ENCODE data around the gene HM13. TPM values are rescaled to one million over a fixed set of nuclear protein-coding genes. Genes with fewer than 3 reads are reported as not detected.
"Not testable (repeated sequence)": the region's sequence is repeated elsewhere in the genome, so short reads cannot be mapped to it uniquely, and the experiment has no call there.

Gene HM13
- 46.7 TPM for total RNA-seq
- long read RNA-seq, transcript HM13-202 (12 exons, 1,606 nt), result major isoform, 23 of 64 reads
- long read RNA-seq, transcript HM13-201 (13 exons, 1,809 nt), result minor isoform, 21 of 64 reads
- long read RNA-seq, partial matches to known transcripts, result 5 of 64 reads
- long read RNA-seq, other reads (novel, unspliced or antisense), result 12 of 64 reads

GRCh38 chr20:31514154-31515071 is at the start of gene HM13:
HM13 (plus strand) TSS chr20:31514442; CDS start chr20:31514552, 110 bp downstream.
- ATAC-seq (peak; percentile 97), DNase-seq (ENCODE audit: missing footprints) (peak; percentile 97)
- intact Hi-C loops (cut with DNase I), result no loop called here

GRCh38 chr20:31470946-31471345 is 43.3 kb upstream of the HM13 start:
- intact Hi-C loops (cut with DNase I); DNase-seq (ENCODE audit: missing footprints); ATAC-seq: not testable (repeated sequence)

- DNase-seq (ENCODE audit: missing footprints) (no peak), ATAC-seq (peak; percentile 44)
- intact Hi-C loops (cut with DNase I), result no loop called here
Observed at GRCh38 chr20:31472395-31473330, 41.6 kb upstream of the HM13 start.

GRCh38 chr20:31473331-31474096 is 40.7 kb upstream of the HM13 start:
- ATAC-seq, result no peak
- intact Hi-C loops (cut with DNase I), result no loop called here
- DNase-seq (ENCODE audit: missing footprints), result no peak

GRCh38 chr20:31474097-31474436 is 40.2 kb upstream of the HM13 start:
- DNase-seq (ENCODE audit: missing footprints) (no peak), ATAC-seq (no peak)
- intact Hi-C loops (cut with DNase I), result no loop called here

- DNase-seq (ENCODE audit: missing footprints) (peak; percentile 82), ATAC-seq (peak; percentile 93)
- intact Hi-C loops (cut with DNase I), result no loop called here
Observed at GRCh38 chr20:31474758-31475427, 39.3 kb upstream of the HM13 start, which contains the start of the genes DEFB124 and REM1. DEFB124 (minus strand) TSS chr20:31475127; CDS start chr20:31473013, 2,114 bp downstream. REM1 (plus strand) TSS chr20:31475288; CDS start chr20:31476446, 1,158 bp downstream.

GRCh38 chr20:31475472-31476293 is 38.6 kb upstream of the HM13 start:
- peak; percentile 24 for ATAC-seq
- DNase-seq (ENCODE audit: missing footprints), result no peak
- intact Hi-C loops (cut with DNase I), result no loop called here

- ATAC-seq, result no peak
- intact Hi-C loops (cut with DNase I), result no loop called here
- DNase-seq (ENCODE audit: missing footprints), result no peak
Observed at GRCh38 chr20:31476294-31476585, 38.0 kb upstream of the HM13 start.

- DNase-seq (ENCODE audit: missing footprints) (no peak), ATAC-seq (no peak)
- intact Hi-C loops (cut with DNase I), result no loop called here
Observed at GRCh38 chr20:31476643-31477215, 37.5 kb upstream of the HM13 start.

- intact Hi-C loops (cut with DNase I), result no loop called here
- no peak for ATAC-seq
- no peak for DNase-seq (ENCODE audit: missing footprints)
Observed at GRCh38 chr20:31484001-31484400, 30.2 kb upstream of the HM13 start.

- intact Hi-C loops (cut with DNase I), result no loop called here
- ATAC-seq (peak; percentile 84), DNase-seq (ENCODE audit: missing footprints) (peak; percentile 73)
Observed at GRCh38 chr20:31485450-31486339, 28.5 kb upstream of the HM13 start.

GRCh38 chr20:31488115-31488514 is 26.1 kb upstream of the HM13 start:
- DNase-seq (ENCODE audit: missing footprints), result no peak
- ATAC-seq, result no peak
- intact Hi-C loops (cut with DNase I), result no loop called here

GRCh38 chr20:31489152-31489551 is 25.1 kb upstream of the HM13 start:
- DNase-seq (ENCODE audit: missing footprints) (no peak), ATAC-seq (no peak)
- intact Hi-C loops (cut with DNase I), result no loop called here

- intact Hi-C loops (cut with DNase I), result no loop called here
- DNase-seq (ENCODE audit: missing footprints) (no peak), ATAC-seq (no peak)
Observed at GRCh38 chr20:31490752-31491151, 23.5 kb upstream of the HM13 start.

GRCh38 chr20:31494131-31494530 is 20.1 kb upstream of the HM13 start:
- DNase-seq (ENCODE audit: missing footprints) (no peak), ATAC-seq (no peak)
- intact Hi-C loops (cut with DNase I), result no loop called here

GRCh38 chr20:31496761-31497295 is 17.4 kb upstream of the HM13 start:
- intact Hi-C loops (cut with DNase I), result no loop called here
- ATAC-seq (peak; percentile 85), DNase-seq (ENCODE audit: missing footprints) (peak; percentile 83)

Data from Right ventricle myocardium inferior (tissue), 1 donor.